Measurements from ENCODE around the gene KCNF1.
"Not testable (repeated sequence)": the region's sequence is repeated elsewhere in the genome, so short reads cannot be mapped to it uniquely, and the experiment has no call there.

KCNF1 gene

GRCh38 chr2:10947446-10948187 is 35.9 kb downstream of the KCNF1 start:
- FAIRE-seq = no peak

- no peak for FAIRE-seq
These were observed 36.4 kb downstream of the KCNF1 start for GRCh38 chr2:10948188-10948564.

GRCh38 chr2:10948606-10949230 is 37.0 kb downstream of the KCNF1 start:
- no peak for FAIRE-seq

- FAIRE-seq = no peak
These were observed 38.1 kb downstream of the KCNF1 start for GRCh38 chr2:10949835-10950234.

DNA sequence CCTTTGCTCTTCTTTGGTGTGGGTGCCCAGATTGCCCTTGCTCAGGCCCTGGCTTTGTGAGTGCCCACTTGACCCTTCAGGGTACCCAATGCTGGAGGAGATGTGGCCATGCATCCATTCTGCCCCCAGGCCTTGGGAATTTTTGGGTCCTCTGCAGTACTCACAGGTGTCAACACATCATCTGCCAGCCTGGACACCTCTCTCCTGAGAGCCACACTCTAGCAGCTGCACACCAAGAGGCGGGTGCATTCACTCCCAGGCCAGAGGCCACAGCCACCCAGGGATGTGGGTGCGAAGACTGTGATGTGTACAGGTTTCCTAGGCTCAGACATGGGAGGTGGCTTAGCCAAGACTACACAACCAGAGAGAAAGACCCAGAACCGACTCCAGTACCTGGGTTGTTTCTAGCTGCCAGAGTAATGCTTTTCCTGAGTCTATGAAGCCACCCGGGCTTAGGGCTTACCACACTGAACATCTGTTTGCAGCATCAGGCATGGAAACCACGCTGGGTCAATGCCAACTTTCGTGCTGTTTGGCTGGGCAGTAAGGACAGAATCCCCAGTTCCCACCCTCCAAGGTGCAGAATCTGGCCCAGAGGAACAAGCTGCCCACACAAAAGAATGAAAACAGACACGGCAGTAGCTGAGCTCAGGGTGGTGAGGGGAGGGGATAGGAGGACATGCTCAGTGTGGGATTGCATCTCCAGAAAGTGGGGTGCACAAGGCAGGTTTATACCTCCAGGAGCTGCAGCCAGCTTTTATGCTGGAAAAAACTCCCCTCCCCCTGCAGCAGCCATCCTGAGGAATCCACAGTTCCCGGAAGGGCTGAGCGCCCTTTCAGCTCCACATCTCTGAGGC is 40.1 kb downstream of the KCNF1 start:
- no peak for FAIRE-seq

GRCh38 chr2:10954416-10954815 is 42.7 kb downstream of the KCNF1 start:
- FAIRE-seq = no peak

DNA sequence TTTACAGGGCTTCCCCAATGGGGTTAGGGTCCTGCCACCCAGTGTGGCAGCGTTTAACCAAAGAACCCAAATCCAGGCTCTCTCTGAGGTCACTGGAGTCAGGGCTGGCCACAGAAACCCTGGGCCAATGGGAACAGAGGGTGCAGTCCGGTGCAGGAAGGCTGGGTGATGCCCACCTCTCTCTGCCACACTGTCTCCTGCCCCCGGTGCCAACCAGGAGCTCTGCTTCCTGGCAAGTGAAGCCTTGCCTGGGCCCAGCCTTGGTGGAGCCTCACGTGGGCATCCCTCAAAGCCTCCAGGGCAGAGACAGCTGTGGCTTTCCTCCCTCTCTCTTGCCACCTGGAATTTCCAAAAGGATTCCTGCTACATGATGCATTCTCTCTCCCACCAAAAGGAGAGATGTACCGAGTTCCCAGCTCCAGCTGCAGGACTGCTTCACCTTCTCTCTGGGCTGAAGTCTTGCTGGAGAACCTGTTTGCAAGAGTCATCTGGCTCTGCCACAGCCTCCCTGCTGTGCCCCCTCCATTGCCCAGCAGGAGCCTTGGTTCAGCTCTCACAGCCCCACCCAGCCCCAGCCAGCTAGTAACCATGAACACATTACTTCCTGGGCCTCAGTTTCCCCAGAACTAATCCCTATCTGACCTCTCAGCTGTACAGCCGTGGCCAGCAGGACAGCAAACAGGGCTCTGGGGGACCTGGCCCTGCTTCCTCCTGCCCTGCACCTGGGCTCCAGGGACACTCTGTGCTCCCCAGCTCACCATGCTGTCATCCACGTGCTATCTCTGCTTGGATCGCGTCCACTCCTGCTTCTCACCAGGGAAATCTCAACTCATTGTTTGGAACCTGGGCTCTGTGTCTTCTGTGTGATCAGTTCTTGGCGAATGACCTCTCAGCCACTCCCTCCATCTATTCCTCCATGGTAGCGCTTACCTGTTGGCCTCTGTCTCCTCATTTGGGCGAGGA is 43.4 kb downstream of the KCNF1 start:
- no peak for FAIRE-seq

GRCh38 chr2:10956006-10956790 is 44.5 kb downstream of the KCNF1 start:
- no peak for FAIRE-seq

DNA sequence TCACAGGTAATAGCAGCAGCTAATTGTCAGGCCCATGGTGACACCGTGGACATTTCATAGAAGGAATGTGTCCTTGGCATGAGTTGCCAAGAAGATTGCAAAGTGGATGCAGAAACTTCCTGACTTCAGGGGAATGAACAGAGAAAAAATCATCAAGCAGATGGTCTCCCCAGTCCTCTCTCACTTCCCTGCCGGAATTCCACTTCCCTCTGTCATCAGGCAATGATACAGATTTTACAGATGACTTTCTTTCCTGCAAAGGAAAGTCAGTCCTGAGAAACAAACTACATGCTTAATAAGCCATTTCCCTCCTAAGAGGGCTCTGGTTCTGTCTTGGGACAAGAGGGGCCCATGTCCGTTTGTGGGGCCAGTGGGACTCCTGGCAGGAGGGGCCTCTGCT is 45.7 kb downstream of the KCNF1 start:
- FAIRE-seq = no peak

DNA sequence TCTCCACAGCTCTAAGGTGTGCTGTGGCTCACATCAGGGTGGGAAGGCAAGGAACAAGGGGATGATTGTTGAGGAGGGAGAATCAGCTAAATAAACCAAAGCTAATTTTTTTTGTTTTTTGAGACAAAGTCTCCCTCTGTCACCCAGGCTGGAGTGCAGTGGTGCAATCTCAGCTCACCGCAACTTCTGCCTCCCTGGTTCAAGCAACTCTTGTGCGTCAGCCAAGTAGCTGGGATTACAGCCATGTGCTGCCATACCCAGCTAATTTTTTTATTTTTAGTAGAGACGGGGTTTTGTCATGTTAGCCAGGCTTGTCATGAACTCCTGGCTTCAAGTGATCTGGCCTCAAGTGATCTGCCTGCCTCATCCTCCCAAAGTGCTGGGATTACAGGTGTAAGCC is 46.7 kb downstream of the KCNF1 start:
- not testable (repeated sequence) for FAIRE-seq

DNA sequence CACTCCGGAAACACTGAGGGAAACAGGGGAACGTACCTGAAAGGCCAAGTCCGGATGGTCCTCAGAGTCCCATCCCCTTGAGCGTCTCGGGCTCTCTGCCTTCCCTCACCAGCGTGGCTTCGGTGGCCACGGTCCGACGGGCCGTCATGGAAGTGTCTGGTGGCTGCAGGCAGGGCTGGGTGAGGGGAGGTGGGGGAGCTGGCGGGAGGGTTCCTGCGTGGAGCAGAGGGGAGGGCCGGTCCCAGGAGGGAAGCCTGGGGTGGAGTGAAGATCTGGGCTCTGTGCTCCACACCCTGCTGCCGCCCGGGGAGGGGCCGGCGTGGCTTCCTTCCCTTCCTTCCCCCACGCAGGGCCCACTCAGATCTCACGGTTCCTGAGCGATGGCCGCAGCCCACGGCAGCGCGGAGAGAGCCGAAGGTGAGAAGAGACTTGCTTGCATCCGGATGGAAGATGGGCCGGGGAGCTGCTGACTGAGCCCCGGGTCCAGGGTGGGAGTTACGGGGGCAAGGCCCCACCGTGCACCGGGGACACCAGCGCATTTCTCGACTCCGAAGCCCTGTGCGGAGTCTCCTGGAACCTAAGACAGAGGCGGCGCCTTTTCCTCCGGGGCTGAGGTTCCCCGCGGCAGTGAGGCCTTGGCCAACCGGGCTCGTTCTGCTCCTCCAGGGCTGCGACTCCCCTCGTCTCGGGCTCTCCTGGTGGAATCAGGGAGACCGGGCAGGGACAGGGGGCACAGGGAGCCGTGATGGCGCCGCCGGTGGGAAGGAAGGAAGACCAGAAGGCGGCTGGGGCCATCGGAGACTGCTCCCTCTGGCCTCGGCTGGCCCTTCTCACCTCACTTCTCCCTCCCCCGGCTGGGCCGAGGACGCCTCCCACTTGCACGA is 49.1 kb downstream of the KCNF1 start:
- no peak for FAIRE-seq

DNA sequence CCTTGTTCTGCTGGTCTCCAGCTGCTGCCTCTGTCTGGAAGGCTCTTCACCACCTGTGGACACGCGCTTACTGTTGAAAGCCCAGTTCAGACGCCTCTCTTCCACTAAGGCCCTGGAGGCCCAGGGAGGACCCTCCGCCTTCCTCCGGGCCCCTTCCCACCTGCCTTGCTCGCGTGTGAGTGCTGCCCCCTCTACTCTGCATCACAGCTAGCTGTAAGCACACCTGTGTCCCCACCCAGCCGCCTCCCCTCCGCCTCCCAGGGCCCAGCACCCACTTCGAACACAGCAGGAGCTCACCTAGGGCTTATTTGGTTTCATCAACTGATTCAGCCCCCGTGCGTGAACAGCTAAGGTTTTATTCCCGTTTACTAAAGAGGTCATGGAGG is 49.7 kb downstream of the KCNF1 start:
- FAIRE-seq = no peak

DNA sequence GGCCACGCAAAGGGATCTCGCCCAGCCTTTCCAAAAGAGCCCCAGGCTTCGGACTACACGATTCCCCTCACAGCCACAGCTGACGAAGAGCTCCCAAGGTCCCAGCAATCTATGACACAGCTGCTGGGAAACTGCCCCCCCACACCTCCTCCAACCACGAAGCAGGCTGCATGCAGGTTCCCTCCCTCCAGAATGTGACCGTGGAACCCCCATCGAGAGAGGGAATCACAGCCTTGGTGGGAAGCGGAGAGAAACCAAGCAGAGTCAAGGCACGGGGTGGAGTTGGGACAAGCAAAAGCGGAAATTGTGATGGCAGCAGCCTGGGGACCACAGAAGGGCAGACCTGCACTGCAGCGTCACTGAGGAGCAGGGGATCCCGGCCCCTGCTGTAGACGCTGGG is 50.3 kb downstream of the KCNF1 start:
- FAIRE-seq = no peak

DNA sequence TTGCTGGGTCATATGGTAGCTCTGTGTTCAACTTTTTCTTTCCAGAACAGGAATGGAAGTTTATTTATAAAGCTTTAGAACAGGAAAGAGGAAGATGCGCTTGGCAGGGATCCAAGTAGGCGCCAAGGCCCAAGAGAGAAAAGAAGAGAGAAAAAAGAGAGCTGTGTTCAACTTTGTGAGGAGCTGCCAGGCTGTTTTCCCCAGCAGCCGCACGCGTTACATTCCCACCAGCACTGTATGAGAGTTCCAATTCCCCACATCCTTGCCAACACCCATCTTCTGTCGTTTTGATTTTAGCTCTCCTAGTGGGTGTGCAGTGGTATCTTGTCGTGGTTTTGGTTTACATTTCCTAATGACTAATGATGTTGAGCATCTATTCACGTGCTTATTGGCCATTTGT is 51.4 kb downstream of the KCNF1 start:
- no peak for FAIRE-seq

All from G401.6 (cell line).